T47D (cell line): ENCODE data around the gene SLC35G3.
"Not testable (repeated sequence)": the region's sequence is repeated elsewhere in the genome, so short reads cannot be mapped to it uniquely, and the experiment has no call there.

Source experiments
- DNase-seq, 2 experiments: peaks; one replicate each; pipeline versions ENCODE4 v3.0.0 to v3.0.0-alpha.2; 2011 to 2012; ENCODE audit warnings: low read depth in 1 of 2, low spot score in 1 of 2
- JUND ChIP-seq: IDR thresholded peaks from 2 replicates; pipeline ENCODE4 v1.6.1; 2012; ENCODE audit warnings: low read depth
- in situ Hi-C: cut with HindIII; loops from 2 replicates; pipeline ENCODE4 v1.10.0; 2016; ENCODE audit warnings: low sequenced_read_pairs, low pct_unique_long_range_greater_than_20kb

The SLC35G3 gene

GRCh38 chr17:35191001-35191695 lies 3.0 kb downstream of the SLC35G3 start:
- in situ Hi-C loops, result no loop called here
- no peak for DNase-seq
- no peak for TF ChIP-seq JUND

GRCh38 chr17:35189291-35189690 lies 4.9 kb downstream of the SLC35G3 start:
- DNase-seq, result no peak
- in situ Hi-C loops, result no loop called here

GRCh38 chr17:35188111-35188510 lies 6.1 kb downstream of the SLC35G3 start:
- in situ Hi-C loops, result no loop called here
- no peak for TF ChIP-seq JUND
- DNase-seq, result no peak

More at GRCh38 chr17:35189291-35189690, 4.9 kb downstream of the SLC35G3 start:
- no peak for TF ChIP-seq JUND

GRCh38 chr17:35187481-35187880 lies 6.7 kb downstream of the SLC35G3 start:
- in situ Hi-C loops, result no loop called here
- no peak for TF ChIP-seq JUND
- no peak for DNase-seq

GRCh38 chr17:35185849-35186248 lies 8.3 kb downstream of the SLC35G3 start:
- in situ Hi-C loops, result no loop called here
- DNase-seq, result no peak
- no peak for TF ChIP-seq JUND

- DNase-seq, result no peak
- TF ChIP-seq JUND, result no peak
- in situ Hi-C loops, result no loop called here
These were observed 9.9 kb downstream of the SLC35G3 start for GRCh38 chr17:35184274-35184673.

GRCh38 chr17:35183332-35183731 lies 10.9 kb downstream of the SLC35G3 start:
- in situ Hi-C loops, result no loop called here
- TF ChIP-seq JUND, result no peak
- DNase-seq, result no peak

GRCh38 chr17:35179379-35179778 lies 14.8 kb downstream of the SLC35G3 start:
- in situ Hi-C loops, result not testable (repeated sequence)

GRCh38 chr17:35176897-35177296 lies 17.3 kb downstream of the SLC35G3 start:
- in situ Hi-C loops, result no loop called here
- TF ChIP-seq JUND, result no peak
- no peak for DNase-seq

More at GRCh38 chr17:35179379-35179778, 14.8 kb downstream of the SLC35G3 start:
- DNase-seq, result not testable (repeated sequence)

- TF ChIP-seq JUND, result no peak
- no peak for DNase-seq
- in situ Hi-C loops, result no loop called here
These were observed 18.4 kb downstream of the SLC35G3 start for GRCh38 chr17:35175638-35176415.

- no peak for DNase-seq
- in situ Hi-C loops, result no loop called here
- TF ChIP-seq JUND, result no peak
These were observed 19.3 kb downstream of the SLC35G3 start for GRCh38 chr17:35174835-35175334.

GRCh38 chr17:35172321-35172720 lies 21.9 kb downstream of the SLC35G3 start:
- DNase-seq, in situ Hi-C loops: not testable (repeated sequence)

GRCh38 chr17:35171834-35172233 lies 22.4 kb downstream of the SLC35G3 start:
- TF ChIP-seq JUND, result no peak
- DNase-seq, result no peak
- in situ Hi-C loops, result no loop called here
